ENCODE measurements around the gene ECI2. TPM values are rescaled to one million over a fixed set of nuclear protein-coding genes. Genes with fewer than 3 reads are reported as not detected.
A peak's percentile ranks its signal among the peaks of the same experiment; 100 is the strongest.
"Not testable (repeated sequence)": the region's sequence is repeated elsewhere in the genome, so short reads cannot be mapped to it uniquely, and the experiment has no call there.

The ECI2 gene
- total RNA-seq, 4 donors from 2014 or later: 46.9 to 64.4 (median 56.0) TPM

DNA sequence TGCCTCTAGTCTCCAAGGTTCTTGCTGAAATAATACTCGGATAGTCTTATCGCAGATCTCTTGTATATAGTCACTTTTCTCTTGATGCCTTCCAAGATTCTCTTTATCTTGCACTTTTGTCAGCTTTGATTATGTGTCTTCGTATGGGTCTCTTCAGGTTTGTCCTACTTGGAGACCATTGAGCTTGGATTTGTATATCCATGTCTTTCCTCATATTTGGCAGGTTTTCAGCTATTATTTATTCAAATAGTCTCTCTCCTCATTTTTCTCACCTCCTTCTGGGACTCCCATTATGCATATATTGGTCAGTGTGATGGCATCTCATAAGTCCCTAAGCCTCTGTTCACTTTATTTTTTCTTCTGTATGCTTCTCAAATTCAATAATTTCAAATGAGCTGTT lies 23.0 kb downstream of the ECI2 start:
- H3K27ac ChIP-seq: no peak overlapping the region
- no peaks in the 10 kb centered on the region for H3K27me3 ChIP-seq
- H3K4me3 ChIP-seq: no peak overlapping the region
- no peak for TF ChIP-seq POLR2A (IDR thresholded peaks at IDR 0.05)
- TF ChIP-seq, protein P1, sequence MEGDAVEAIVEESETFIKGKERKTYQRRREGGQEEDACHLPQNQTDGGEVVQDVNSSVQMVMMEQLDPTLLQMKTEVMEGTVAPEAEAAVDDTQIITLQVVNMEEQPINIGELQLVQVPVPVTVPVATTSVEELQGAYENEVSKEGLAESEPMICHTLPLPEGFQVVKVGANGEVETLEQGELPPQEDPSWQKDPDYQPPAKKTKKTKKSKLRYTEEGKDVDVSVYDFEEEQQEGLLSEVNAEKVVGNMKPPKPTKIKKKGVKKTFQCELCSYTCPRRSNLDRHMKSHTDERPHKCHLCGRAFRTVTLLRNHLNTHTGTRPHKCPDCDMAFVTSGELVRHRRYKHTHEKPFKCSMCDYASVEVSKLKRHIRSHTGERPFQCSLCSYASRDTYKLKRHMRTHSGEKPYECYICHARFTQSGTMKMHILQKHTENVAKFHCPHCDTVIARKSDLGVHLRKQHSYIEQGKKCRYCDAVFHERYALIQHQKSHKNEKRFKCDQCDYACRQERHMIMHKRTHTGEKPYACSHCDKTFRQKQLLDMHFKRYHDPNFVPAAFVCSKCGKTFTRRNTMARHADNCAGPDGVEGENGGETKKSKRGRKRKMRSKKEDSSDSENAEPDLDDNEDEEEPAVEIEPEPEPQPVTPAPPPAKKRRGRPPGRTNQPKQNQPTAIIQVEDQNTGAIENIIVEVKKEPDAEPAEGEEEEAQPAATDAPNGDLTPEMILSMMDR (IDR thresholded peaks at IDR 0.05): no peak
- no peaks in the 10 kb centered on the region for H3K9me3 ChIP-seq
- H3K36me3 ChIP-seq: no peaks in the 10 kb centered on the region
- intact Hi-C loops (cut with DNase I; ENCODE audit: low total_unique reads): no loop called here
- H3K4me1 ChIP-seq: no peaks in the 10 kb centered on the region
- DNase-seq: no peak

DNA sequence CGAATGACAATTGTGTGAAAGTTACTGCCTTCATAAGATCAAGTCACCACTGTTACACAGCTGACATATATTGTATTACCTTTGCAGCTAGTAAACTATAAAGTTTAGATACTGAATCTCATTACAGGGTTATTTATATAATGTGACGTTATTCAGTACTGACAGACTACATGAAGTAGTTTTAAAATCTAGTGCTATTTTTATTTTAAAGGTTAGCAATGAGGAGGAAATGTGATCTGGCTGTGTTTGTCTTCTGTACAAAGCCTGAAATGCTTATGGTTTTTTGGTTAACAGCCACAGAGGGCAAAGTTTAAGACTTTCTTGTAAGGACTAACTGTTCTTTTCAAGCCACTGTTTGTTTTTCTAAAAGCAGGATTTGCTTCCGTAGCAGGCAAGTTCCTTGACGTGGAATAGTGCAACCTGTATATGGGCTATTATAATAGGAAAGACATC lies 26.0 kb downstream of the ECI2 start:
- DNase-seq; H3K36me3 ChIP-seq; H3K4me1 ChIP-seq; H3K9me3 ChIP-seq; H3K27me3 ChIP-seq; intact Hi-C loops (cut with DNase I; ENCODE audit: low total_unique reads); H3K4me3 ChIP-seq: not testable (repeated sequence)
- H3K27ac ChIP-seq: peak overlapping the region in 1 of 2 donors; percentile 46

DNA sequence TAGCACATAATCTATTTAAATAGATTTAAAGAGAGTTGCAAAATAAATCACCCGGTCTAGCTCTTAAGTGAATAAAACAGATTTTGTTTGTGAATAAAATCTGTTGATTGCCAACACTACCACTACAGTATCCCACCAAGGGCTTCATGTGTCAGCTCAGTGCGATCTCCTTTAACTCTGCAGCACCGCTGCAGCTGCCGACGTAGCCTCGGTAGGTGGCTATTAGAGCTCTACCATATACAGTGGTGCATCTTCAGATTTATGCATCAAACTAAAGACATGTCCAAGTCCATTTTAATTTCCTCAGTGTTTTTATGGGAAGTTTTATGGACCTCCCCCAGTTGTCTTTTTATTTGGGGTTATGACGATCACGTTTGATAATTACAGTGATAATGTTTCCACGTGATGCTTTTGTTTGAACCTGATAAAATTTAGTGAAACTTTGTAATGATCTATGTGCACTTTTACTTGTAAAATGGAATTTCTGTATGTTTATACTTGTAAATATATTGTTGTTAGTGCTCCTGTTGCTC lies 26.7 kb downstream of the ECI2 start:
- H3K4me1 ChIP-seq: no peaks in the 10 kb centered on the region
- no peak overlapping the region for H3K4me3 ChIP-seq
- TF ChIP-seq, protein P1 (IDR thresholded peaks at IDR 0.05): no peak
- TF ChIP-seq POLR2A (IDR thresholded peaks at IDR 0.05): no peak
- no peaks in the 10 kb centered on the region for H3K9me3 ChIP-seq
- no peaks in the 10 kb centered on the region for H3K27me3 ChIP-seq
- peak overlapping the region in 1 of 2 donors; percentile 46 for H3K27ac ChIP-seq
- no peak for DNase-seq
- intact Hi-C loops (cut with DNase I; ENCODE audit: low total_unique reads): no loop called here
- no peaks in the 10 kb centered on the region for H3K36me3 ChIP-seq

DNA sequence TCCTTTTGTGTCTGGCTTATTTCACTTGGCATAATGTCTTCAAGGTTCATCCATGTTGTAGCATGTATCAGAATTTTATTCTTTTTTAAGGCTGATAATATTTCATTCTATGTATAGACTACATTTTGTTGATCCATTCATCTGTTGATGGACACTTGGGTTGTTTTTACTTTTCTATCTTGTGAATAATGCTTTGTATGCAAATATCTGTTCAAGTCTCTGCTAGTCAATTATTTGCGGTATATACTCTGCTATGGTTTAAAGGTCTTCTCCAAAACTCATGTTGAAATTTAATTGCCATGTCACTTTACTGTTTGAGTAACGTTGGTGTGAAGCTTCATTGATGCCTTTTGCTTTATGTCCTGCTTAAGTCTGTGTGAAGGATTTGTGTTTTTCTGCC lies 27.5 kb downstream of the ECI2 start:
- Histone ChIP-seq H3K27ac (no peak overlapping the region), H3K4me1 (no peaks in the 10 kb centered on the region)
- intact Hi-C loops (cut with DNase I; ENCODE audit: low total_unique reads): no loop called here

DNA sequence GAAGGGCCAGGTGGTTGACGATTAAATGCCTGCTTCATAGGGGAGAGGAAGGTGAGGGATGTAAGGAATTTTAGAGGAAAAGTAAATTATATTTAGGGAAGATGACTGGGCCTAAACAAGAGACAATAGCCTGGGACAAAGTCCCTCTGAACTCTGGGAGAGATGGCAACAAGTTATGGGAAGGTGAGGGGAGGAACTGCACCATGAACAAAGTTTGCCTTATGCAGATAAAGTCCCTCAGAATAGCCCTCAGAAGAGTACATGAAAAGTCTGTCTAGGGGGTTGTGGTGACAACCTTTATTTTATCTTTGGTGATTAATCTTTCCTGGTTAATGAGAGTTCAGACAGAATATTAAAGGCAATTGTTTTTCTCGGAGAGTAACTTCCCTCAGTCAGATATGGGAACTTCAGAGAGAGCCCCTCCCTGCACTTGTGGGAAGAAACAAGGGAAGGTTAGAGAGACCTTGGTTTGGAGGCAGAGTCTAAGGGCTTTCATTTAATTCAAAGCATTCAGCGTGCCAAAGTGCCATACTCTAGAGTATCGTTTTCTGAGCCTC lies 29.3 kb downstream of the ECI2 start:
- H3K27ac ChIP-seq: no peak overlapping the region
- TF ChIP-seq, protein P1 (IDR thresholded peaks at IDR 0.05): no peak
- TF ChIP-seq POLR2A (IDR thresholded peaks at IDR 0.05): no peak
- H3K9me3 ChIP-seq: no peaks in the 10 kb centered on the region
- intact Hi-C loops (cut with DNase I; ENCODE audit: low total_unique reads): no loop called here
- H3K36me3 ChIP-seq: no peaks in the 10 kb centered on the region
- no peak overlapping the region for H3K4me3 ChIP-seq
- no peaks in the 10 kb centered on the region for H3K4me1 ChIP-seq
- no peaks in the 10 kb centered on the region for H3K27me3 ChIP-seq
- DNase-seq: no peak

More for the DNA sequence above, 27.5 kb downstream of the ECI2 start:
- no peaks in the 10 kb centered on the region for H3K27me3 ChIP-seq
- H3K4me3 ChIP-seq: no peak overlapping the region
- TF ChIP-seq, protein P1 (IDR thresholded peaks at IDR 0.05): no peak
- TF ChIP-seq POLR2A (IDR thresholded peaks at IDR 0.05): no peak
- DNase-seq: no peak
- no peaks in the 10 kb centered on the region for H3K9me3 ChIP-seq
- H3K36me3 ChIP-seq: no peaks in the 10 kb centered on the region
